ENCODE measurements around the gene TNFAIP8L1.
"Not testable (repeated sequence)": the region's sequence is repeated elsewhere in the genome, so short reads cannot be mapped to it uniquely, and the experiment has no call there.

TNFAIP8L1 gene

DNA sequence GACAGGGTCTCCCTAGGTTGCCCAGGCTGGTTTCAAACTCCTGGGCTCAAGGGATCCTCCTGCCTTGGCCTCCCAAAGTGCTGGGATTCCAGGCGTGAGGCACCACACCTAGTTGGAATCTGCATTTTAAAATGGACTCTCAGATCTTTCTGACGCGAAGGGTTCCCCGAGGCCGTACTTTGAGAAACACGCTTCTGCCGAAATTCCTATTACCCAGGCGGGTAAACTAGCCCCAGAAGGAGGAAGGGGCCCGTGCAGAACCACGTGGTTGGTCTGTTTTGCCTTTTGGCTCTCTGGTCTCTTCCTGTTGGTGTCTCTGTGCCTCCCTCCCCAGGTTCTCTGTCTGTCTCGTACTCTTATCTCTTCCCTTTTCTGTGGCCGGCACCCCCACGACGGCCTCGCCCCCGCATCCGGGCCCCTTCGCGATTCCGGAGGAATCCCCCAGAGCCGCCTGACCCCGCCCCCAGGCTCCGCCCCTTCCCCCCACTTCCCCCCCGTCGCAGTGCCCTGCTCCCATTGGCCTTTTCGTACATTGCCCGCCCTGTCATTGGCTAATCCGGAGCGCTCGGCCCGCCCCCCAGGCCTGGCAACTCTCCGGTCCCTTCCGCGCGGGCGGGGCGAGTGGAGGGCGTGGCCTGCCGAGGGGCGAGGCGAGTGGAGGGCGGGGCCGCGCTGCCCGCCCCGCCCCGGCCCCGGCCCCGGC is at the start of gene TNFAIP8L1:
Gene TNFAIP8L1 (plus strand): TSS at position 689 of the 703 bp plus-strand sequence. CDS start 12,354 bp downstream, outside the sequence.
- peak; percentile 100 for DNase-seq (ENCODE audit: low spot score)

DNA sequence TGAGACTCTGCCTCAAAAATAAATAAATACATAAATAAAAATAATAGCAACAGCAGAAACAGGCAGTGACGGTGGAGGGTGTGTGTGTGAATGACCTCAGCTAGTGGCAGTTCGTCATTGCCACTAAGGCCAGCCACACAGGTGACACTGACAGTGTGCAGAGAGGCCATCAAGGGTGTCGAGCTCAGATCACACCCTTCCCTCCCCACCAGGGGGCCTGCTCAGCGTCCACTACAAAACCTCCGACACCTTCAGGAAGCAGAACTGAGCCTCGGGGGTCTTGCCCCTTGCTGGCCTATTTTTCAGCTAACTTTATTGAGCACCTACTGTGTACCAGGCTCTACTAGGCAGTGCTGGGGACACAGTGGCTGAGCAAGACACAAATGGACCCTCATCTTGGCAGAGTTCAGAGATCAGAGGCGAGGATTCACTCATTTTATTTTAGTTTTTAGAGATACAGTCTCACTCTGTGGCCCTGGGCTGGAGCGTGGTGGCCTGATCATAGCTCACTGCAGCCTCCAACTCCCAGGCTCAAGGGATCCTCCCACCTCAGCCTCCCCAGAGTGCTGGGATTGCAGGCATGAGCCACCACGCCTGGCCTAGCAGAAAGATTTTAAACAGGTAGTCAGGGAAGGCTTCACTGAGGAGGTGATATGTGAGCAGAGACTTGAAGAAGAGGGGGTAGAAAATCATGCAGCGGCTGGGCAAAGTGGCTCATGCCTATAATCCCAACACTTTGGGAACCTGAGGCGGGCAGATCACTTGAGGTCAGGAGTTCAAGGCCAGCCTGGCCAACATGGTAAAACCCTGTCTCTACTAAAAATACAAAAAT is 49.5 kb upstream of the TNFAIP8L1 start:
- DNase-seq (ENCODE audit: low spot score) = no peak

DNA sequence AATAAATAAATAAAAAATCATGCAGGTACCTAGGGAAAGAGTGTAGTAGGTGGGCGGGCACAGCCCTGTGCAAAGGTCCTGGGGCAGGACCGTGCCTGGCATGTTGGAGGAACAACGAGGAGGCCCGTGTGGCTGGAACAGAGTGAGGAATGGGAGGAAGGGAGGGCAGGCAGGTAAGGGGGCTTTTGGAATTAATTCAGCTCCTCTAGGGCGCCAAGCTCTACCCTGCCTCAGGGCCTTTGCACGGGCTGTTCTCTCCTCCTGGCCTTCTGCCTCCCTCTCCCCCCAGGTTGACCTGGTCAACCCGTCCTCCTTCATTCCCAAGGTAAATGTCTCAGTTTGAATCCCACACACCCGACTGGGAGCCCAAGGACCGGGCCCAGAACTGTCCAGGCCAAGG is 48.8 kb upstream of the TNFAIP8L1 start:
- DNase-seq (ENCODE audit: low spot score) = no peak

DNA sequence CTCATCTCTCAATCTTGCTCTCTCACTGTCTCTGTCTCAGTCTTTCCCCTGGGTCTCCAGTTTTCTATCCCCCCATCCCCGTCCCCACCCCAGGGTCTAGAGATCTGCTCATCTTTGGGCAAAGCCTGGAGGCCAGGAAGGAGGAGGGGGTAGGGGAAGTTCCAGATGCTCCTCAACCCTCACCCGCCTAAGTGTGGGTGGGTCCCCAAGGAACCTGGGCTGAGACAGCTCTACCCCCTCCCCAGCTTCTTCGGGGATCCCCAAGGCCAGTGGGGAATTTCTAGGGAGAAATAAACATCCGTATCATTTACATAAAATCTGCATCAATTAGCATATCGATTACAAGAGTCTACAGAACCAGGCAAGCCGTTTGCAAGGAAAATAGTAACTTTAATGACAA is 48.0 kb upstream of the TNFAIP8L1 start:
- no peak for DNase-seq (ENCODE audit: low spot score)

- no peak for DNase-seq (ENCODE audit: low spot score)
Measured at GRCh38 chr19:4592445-4592844, 46.9 kb upstream of the TNFAIP8L1 start.

DNA sequence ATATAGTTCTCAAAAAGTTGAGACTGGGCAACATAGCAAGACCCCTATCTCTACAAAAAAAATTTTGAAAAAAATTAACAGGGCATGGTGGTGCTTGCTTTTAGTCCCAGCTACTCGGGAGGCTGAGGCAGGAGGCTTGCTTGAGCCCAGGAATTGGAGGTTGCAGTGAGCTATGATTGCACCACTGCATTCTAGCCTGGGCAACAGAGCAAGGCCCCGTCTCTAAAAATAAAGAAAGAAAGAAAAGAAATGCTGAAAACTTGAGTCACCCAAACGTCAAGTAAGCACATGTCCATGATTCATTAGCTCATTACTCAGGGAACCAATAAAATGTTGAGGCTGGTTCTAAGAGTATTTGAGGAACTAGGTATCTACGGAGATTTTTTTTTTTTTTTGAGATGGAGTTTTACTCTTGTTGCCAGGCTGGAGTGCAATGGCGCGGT is 45.9 kb upstream of the TNFAIP8L1 start:
- no peak for DNase-seq (ENCODE audit: low spot score)

DNA sequence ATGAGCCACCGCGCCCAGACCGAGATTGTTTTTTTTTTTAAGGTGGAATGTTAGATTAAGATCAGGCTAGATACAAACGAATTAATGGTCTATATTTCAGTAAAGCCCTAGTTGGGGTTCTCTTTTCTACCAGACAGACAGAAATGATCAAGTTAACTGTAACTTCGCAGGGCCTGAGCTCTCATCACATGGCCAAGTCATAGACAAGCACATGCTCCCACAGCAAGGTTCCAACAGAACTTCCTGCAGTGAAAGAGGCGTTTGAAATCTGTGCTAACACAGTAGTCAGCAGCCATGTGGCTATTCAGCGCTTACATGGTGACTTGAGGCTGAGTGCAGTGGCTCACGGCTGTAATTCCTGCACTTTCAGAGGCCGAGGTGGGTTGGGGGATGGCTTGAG is 45.1 kb upstream of the TNFAIP8L1 start:
- DNase-seq (ENCODE audit: low spot score) = no peak

- DNase-seq (ENCODE audit: low spot score) = not testable (repeated sequence)
Measured at GRCh38 chr19:4595158-4595557, 44.2 kb upstream of the TNFAIP8L1 start.

GRCh38 chr19:4596033-4596904 is 43.0 kb upstream of the TNFAIP8L1 start:
- no peak for DNase-seq (ENCODE audit: low spot score)

GRCh38 chr19:4597278-4597974 is 41.9 kb upstream of the TNFAIP8L1 start:
- DNase-seq (ENCODE audit: low spot score) = no peak

DNA sequence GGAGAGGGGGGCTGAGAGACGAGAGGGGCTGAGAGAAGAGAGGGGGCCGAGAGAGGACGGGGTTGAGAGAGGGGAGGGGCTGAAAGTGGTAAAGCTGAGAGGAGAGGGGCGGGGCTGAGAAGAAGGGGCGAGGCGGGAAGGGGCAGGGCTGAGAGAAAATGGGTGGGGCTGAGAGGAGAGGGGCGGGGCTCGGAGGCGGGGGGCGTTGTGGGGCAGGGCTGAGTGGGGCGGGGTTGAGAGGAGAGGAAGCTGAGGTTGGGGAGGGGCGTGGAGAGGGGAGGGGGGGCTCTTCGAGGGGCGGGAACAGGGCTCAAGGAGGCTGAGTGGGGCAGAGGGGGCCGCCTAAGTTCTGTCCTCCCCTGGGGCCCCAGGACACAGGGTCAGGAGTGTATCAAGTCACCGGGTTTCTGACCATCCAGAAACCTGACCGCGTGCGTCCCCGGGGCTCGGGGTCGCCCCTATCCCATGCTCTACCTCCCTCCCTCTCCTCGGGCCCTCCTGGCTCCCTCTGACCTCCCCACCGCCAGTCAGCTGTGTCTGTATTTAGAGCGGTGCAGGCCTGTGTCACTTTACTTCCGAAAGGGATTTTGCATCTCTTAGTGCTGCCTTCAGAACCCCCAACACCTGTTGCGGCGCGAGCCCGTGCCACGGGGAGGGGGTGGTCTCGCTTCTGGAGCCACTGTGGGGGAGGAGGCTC is 41.2 kb upstream of the TNFAIP8L1 start:
- DNase-seq (ENCODE audit: low spot score) = peak; percentile 60

DNA sequence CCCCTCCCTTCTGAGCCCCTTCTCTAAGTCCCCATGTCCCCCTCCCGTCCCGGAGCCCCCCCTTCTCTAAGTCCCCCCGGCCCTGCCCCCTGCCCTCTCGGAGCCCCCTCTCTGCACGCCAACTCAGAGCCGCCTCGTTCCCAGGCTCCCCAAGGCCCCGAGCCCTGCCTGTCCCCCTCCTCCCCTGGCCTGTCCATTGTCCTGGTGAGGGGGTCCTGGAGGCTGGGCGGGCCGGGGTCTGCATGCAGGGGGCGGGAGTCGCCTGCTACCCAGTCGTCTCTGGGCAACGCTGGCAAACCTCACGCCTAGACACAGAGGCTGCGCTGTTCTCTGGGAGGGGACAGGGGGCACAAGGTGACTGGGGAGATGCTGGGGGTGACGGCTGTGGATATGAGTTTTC is 40.6 kb upstream of the TNFAIP8L1 start:
- no peak for DNase-seq (ENCODE audit: low spot score)

DNA sequence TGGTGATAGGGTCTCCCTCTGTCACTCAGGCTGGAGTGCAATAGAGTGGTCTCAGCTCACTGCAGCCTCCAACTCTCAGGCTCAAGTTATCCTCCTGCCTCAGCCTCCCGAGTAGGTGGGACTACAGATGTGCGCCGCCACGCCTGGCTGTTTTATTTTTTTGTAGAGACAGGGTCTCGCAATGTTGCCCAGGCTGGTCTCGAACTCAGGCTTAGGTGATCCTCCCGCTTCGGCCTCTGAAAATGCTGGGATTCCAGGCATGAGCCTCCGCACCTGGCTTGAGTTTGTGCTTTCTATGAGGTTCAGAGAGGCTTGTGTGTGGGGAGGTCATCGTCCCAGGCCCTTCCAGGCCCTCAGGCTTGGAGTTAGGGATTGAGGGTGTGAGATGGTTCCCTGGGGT is 39.2 kb upstream of the TNFAIP8L1 start:
- no peak for DNase-seq (ENCODE audit: low spot score)

DNA sequence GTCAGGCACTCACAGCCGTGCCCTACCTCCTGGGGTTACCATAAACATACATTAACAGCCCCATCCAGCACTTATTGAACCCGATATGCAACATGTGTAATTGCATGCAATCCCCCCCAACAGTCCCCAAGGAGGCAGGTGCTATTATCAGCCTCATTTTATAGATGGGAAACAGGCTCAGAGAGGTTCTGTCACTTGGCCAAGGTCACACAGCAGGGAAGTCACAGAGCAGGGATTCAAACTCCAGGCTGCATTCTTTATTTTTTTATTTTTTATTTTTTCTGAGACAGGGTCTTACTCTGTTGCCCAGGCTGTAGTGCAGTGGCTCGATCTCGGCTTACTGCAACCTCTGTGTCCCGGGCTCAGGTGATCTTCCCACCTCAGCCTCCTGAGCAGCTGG is 38.4 kb upstream of the TNFAIP8L1 start:
- DNase-seq (ENCODE audit: low spot score) = no peak

GRCh38 chr19:4602173-4602788 is 37.0 kb upstream of the TNFAIP8L1 start:
- DNase-seq (ENCODE audit: low spot score) = no peak

GRCh38 chr19:4602915-4603314 is 36.4 kb upstream of the TNFAIP8L1 start:
- DNase-seq (ENCODE audit: low spot score) = no peak

DNA sequence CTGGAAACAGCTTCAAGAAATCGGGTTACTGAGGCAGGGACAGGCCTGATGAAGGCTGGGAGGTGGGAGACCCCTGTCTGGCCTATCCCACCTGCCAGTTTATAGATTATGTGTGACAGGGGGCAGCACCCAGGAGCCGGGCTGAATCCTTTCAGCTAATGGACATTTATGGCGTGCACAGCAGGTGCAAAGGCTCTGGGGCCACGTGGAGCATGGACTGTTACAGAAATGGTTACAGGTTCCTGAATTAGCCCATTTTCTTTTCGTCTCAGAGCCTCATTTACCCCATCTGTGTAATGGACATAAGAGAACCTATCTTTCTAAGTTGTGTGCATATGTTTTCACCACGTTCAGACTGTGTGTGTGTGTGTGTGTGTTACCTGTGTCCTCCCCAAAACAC is 34.4 kb upstream of the TNFAIP8L1 start:
- no peak for DNase-seq (ENCODE audit: low spot score)

GRCh38 chr19:4606181-4606580 is 33.1 kb upstream of the TNFAIP8L1 start:
- no peak for DNase-seq (ENCODE audit: low spot score)

DNA sequence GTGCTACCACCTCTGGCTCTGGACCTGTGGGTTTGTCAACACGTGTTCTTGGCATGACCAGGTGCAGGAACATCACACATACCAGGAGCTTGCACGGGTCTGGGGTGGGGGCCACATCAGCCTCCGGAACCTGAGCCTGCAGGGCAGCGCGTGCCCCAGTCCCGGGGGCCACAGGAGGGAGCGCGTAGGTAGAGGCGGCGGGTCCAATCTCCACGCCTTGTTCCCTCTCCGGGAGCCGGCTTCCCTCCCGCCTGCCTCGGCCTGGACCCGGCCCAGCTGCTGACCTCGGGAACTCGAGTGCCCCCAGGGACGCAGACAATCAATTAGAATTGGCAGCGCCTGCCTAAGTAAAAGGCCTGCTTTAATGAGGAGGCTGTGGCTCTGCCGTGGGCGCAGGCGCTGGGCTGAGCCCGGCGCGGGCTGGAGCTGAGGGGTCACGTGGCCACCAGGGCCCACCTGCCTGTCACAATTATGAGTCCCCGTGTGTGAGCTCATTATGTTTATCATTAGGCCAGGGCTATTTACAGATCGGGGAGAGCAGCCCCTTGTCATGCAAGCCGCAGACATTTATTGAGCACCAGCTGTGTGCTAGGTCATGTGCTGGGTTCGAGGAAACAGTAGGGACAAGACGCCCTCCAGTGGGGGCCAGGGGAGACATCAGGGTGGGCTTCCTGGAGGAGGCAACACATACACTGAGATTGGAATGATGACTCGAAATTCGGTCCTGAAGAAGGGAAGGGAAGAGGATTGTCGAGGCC is 32.2 kb upstream of the TNFAIP8L1 start:
- peak; percentile 43 for DNase-seq (ENCODE audit: low spot score)
